HepG2 (cell line): ENCODE data around the gene PIRT. TPM values are rescaled to one million over a fixed set of nuclear protein-coding genes. Genes with fewer than 3 reads are reported as not detected.

Source experiments
- ATAC-seq: fragments of 200-7000 bp; cut with Tn5 transposase; 3 replicates; pipeline ENCODE4 v1.9.1; 2020; ENCODE audit warnings: mild to moderate bottlenecking, moderate library complexity
- BruUV-seq: library from RNA; stranded (reverse); fragments of 400-500 nt; replicated peaks from 2 replicates; lab custom pipeline; 2021; lab: Mats Ljungman, UMichigan
- CTCF ChIA-PET: fragments of 300-600 bp; formaldehyde crosslinking; extraction: SDS; loops from one replicate; lab custom pipeline; 2021; ENCODE audit warnings: low total read pairs, inconsistent platforms, low intra/inter-chr PET ratio; lab: Yijun Ruan, JAX
- POLR2A ChIA-PET: fragments of 350-600 bp; sonication (Branson Sonifier 250); formaldehyde crosslinking; loops from one replicate; lab custom pipeline; 2020; ENCODE audit warnings: antibody characterized with exemption, inconsistent platforms; lab: Yijun Ruan, JAX
- DNase-seq: peaks from one replicate; pipeline ENCODE4 v3.0.0-alpha.2; 2015; ENCODE audit warnings: low spot score
- FAIRE-seq: peaks from 3 replicates; lab custom pipeline; 2011; peaks lifted over from hg19 to GRCh38; lab: Jason Lieb, UNC
- H2AFZ ChIP-seq: one replicate; pipeline ENCODE4 v1.6.1; 2011; ENCODE audit warnings: low read length, inconsistent platforms
- H3K27ac ChIP-seq: fragments of 300-600 bp; 3 replicates; pipeline ENCODE4 v1.8.0; 2011; ENCODE audit warnings: mixed run types, mild to moderate bottlenecking, mixed read lengths, low read length, inconsistent platforms; ENCODE audit not compliant: insufficient read depth; ENCODE audit errors: extremely low read length
- H3K27me3 ChIP-seq, 2 experiments: fragments of 200-600 bp in 1 of 2; 2 replicates in 1 of 2; 3 replicates in 1 of 2; pipeline versions ENCODE4 v1.6.0 to v1.8.0; 2011; ENCODE audit warnings: low read length in 2 of 2, mild to moderate bottlenecking in 2 of 2, moderate library complexity in 2 of 2, inconsistent platforms in 1 of 2; ENCODE audit not compliant: insufficient read depth in 2 of 2, control insufficient read depth in 1 of 2
- H3K36me3 ChIP-seq, 2 experiments: fragments of 200-600 bp in 1 of 2; replicated peaks in 1 of 2; 2 replicates in 1 of 2; 3 replicates in 1 of 2; pipeline versions ENCODE4 v1.5.1 to v1.8.0; 2011; ENCODE audit warnings: low read length in 2 of 2, inconsistent platforms in 1 of 2; ENCODE audit not compliant: insufficient read depth in 2 of 2, control insufficient read depth in 1 of 2
- H3K4me1 ChIP-seq: 2 replicates; pipeline ENCODE4 v1.5.1; 2012; ENCODE audit warnings: low read length, inconsistent platforms; ENCODE audit not compliant: insufficient read depth
- H3K4me2 ChIP-seq: 2 replicates; pipeline ENCODE4 v1.6.0; 2011; ENCODE audit warnings: low read depth, low read length, inconsistent platforms
- H3K4me3 ChIP-seq, 3 experiments: fragments of 200-600 bp in 1 of 3; sonication (generic), shearing (Covaris generic) in 1 of 3; replicated peaks in 1 of 3; 2 replicates each; pipeline ENCODE4 v1.5.1; 2011 to 2016; ENCODE audit warnings: low read length in 3 of 3, inconsistent platforms in 2 of 3, low read depth in 2 of 3, mild to moderate bottlenecking in 2 of 3, control low read depth in 1 of 3, mixed read lengths in 1 of 3; ENCODE audit not compliant: insufficient read depth in 1 of 3
- H3K79me2 ChIP-seq: one replicate; pipeline ENCODE4 v1.6.1; 2011; ENCODE audit warnings: low read length, inconsistent platforms; ENCODE audit not compliant: insufficient read depth
- H3K9ac ChIP-seq: 2 replicates; pipeline ENCODE4 v1.6.0; 2011; ENCODE audit warnings: mild to moderate bottlenecking, low read depth, low read length, inconsistent platforms; ENCODE audit not compliant: insufficient read depth
- H3K9me3 ChIP-seq: 2 replicates; pipeline ENCODE4 v1.5.1; 2012; ENCODE audit warnings: mild to moderate bottlenecking, low read length
- H4K20me1 ChIP-seq: 2 replicates; pipeline ENCODE4 v1.6.0; 2011; ENCODE audit warnings: inconsistent platforms, mild to moderate bottlenecking, low read length, moderate library complexity; ENCODE audit not compliant: insufficient read depth
- TOPORS ChIP-seq: sonication (generic); formaldehyde crosslinking; IDR thresholded peaks from 2 replicates; pipeline ENCODE4 v1.8.0; 2023; ENCODE audit warnings: mild to moderate bottlenecking, missing genetic modification reagents
- ZNF83 ChIP-seq: sonication (generic); formaldehyde crosslinking; IDR thresholded peaks from 2 replicates; pipeline ENCODE4 v1.4.0; 2020; ENCODE audit warnings: missing genetic modification reagents, mild to moderate bottlenecking, borderline replicate concordance
- WGBS: methylation state at CpG from one replicate; pipeline ENCODE4 v1.1.6; 2017; ENCODE audit warnings: low lambda C conversion rate; 5-methylcytosine and 5-hydroxymethylcytosine counted together
- in situ Hi-C: cut with HindIII; loops from 2 replicates; pipeline ENCODE4 v1.10.0; 2017; ENCODE audit warnings: low pct_unique_long_range_greater_than_20kb; ENCODE audit not compliant: extremely low pct_ligation_motif_present
- intact Hi-C: fragments of 100-400 bp; cut with micrococcal nuclease; formaldehyde crosslinking; loops from one replicate; pipeline ENCODE4 v1.10.0; 2022; ENCODE audit not compliant: unreplicated experiment
- polyA plus RNA-seq, 8 experiments: library from polyadenylated mRNA; depleted of rRNA in 3 of 8; stranded (reverse) in 7 of 8; unstranded in 1 of 8; fragments of >200 nt; fragmentation: Illumina TruSeq in 4 of 8; extraction: Trizol in 4 of 8; gene quantifications; 2 replicates each; pipeline versions ENCODE4 v1.2.1 to v1.2.3, GENCODE V29; 2011 to 2016; ENCODE audit warnings: low read depth in 4 of 8, missing spikeins in 1 of 8, mixed read lengths in 1 of 8; ENCODE audit not compliant: insufficient read depth in 1 of 8
- total RNA-seq, 5 experiments: library from RNA; depleted of rRNA; stranded (reverse); fragments of >200 nt; fragmentation: Illumina TruSeq; extraction: Trizol; gene quantifications; 2 replicates each; pipeline ENCODE4 v1.2.3, GENCODE V29; 2016; ENCODE audit warnings: low read depth in 1 of 5
- TF ChIP-seq, protein P1 (sequence below): sonication (generic); formaldehyde crosslinking; IDR thresholded peaks from one replicate; pipeline ENCODE4 v1.5.1; 2020; ENCODE audit warnings: mild to moderate bottlenecking, missing genetic modification reagents; ENCODE audit errors: not compliant biosample characterization

The PIRT gene
- total and polyA plus RNA-seq, 2 of the 13 experiments (the other 11 are each of a cell fraction or from before 2014, with no cell fraction given): not detected

DNA sequence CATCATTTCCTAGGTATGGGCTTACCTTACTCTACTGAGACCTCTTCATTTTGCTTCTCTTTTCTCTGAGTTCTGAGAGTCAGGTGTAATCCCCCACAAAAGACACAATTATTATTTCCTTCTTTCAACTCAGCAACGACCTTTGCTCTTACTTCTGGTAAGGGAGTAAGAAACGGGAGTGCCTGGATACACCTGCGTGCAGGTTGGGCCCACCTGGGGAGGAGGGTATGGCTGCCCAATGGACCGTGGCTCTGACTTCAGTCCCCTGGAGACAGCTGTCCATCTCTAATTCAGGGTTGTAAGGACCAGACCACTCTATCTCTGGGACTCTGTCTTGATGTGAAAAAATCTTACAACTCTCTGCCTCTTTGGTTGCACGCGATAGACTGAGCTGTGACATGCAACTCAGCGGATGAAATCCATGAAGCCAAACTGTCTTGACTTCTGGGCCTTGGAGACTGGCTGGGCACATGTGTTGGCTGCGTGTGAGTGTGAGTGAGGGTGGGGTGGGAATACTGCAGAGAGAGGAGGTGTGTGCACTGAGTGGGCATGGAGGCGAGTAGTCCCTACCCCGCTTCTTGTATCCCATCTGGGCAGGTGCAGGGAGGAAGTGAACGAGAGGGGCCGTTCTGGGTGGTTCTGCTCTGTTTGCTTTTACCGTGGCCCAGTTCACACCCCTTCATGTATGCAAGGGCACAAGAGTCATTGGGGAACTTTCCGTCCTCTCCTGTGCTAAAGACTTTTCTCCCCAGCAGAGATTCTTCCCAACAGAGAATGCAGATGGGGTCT is 35.2 kb downstream of the PIRT start:
- H3K79me2 ChIP-seq: no peaks in the 10 kb centered on the region
- no peak for DNase-seq
- H3K36me3 ChIP-seq: no peaks in the 10 kb centered on the region
- CTCF ChIA-PET: no interaction called here
- WGBS: 46% methylated on average over 14 of the region's 14 CpGs
- FAIRE-seq: no peak
- H3K4me3 ChIP-seq: no peak overlapping the region
- no TSS peak for BruUV-seq
- POLR2A ChIA-PET: no interaction called here
- peaks cover 0 to 2% of the 10 kb centered on the region in 2 experiments; a peak in 1 of 5 replicates for H3K27me3 ChIP-seq
- H3K9me3 ChIP-seq: no peaks in the 10 kb centered on the region
- H2AFZ ChIP-seq: no peak overlapping the region
- H4K20me1 ChIP-seq: no peaks in the 10 kb centered on the region
- no peak overlapping the region for H3K9ac ChIP-seq
- no peaks in the 10 kb centered on the region for H3K4me1 ChIP-seq
- intact Hi-C loops: no loop called here
- H3K27ac ChIP-seq: no peak overlapping the region
- in situ Hi-C loops: no loop called here
- no peak for ATAC-seq
- H3K4me2 ChIP-seq: no peak overlapping the region
- TF ChIP-seq ZNF83 (CRISPR knock-in tag): no peak
- TF ChIP-seq, protein P1, sequence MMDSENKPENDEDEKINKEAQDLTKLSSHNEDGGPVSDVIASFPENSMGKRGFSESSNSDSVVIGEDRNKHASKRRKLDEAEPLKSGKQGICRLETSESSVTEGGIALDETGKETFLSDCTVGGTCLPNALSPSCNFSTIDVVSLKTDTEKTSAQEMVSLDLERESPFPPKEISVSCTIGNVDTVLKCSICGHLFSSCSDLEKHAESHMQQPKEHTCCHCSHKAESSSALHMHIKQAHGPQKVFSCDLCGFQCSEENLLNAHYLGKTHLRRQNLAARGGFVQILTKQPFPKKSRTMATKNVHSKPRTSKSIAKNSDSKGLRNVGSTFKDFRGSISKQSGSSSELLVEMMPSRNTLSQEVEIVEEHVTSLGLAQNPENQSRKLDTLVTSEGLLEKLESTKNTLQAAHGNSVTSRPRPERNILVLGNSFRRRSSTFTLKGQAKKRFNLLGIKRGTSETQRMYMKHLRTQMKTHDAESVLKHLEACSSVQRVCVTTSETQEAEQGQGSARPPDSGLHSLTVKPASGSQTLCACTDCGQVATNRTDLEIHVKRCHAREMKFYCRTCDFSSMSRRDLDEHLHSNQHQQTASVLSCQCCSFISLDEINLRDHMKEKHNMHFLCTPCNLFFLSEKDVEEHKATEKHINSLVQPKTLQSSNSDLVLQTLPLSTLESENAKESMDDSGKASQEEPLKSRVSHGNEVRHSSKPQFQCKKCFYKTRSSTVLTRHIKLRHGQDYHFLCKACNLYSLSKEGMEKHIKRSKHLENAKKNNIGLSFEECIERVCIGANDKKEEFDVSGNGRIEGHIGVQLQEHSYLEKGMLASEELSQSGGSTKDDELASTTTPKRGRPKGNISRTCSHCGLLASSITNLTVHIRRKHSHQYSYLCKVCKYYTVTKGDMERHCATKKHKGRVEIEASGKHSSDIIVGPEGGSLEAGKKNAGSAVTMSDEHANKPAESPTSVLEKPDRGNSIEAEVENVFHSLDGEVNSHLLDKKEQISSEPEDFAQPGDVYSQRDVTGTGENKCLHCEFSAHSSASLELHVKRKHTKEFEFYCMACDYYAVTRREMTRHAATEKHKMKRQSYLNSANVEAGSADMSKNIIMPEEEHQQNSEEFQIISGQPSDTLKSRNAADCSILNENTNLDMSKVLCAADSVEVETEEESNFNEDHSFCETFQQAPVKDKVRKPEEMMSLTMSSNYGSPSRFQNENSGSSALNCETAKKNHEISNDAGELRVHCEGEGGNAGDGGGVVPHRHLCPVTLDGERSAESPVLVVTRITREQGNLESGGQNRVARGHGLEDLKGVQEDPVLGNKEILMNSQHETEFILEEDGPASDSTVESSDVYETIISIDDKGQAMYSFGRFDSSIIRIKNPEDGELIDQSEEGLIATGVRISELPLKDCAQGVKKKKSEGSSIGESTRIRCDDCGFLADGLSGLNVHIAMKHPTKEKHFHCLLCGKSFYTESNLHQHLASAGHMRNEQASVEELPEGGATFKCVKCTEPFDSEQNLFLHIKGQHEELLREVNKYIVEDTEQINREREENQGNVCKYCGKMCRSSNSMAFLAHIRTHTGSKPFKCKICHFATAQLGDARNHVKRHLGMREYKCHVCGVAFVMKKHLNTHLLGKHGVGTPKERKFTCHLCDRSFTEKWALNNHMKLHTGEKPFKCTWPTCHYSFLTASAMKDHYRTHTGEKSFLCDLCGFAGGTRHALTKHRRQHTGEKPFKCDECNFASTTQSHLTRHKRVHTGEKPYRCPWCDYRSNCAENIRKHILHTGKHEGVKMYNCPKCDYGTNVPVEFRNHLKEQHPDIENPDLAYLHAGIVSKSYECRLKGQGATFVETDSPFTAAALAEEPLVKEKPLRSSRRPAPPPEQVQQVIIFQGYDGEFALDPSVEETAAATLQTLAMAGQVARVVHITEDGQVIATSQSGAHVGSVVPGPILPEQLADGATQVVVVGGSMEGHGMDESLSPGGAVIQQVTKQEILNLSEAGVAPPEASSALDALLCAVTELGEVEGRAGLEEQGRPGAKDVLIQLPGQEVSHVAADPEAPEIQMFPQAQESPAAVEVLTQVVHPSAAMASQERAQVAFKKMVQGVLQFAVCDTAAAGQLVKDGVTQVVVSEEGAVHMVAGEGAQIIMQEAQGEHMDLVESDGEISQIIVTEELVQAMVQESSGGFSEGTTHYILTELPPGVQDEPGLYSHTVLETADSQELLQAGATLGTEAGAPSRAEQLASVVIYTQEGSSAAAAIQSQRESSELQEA: no peak
- no peak for TF ChIP-seq TOPORS (CRISPR knock-in tag)
